Measurements from ENCODE around the gene RYR1.

RYR1 gene

GRCh38 chr19:38583985-38584305 lies 150.5 kb downstream of the RYR1 start:
- no peaks in the 10 kb centered on the region for H3K4me1 ChIP-seq (ENCODE audit: insufficient read depth, poor library complexity, severe bottlenecking)
- no peak for DNase-seq (ENCODE audit: low spot score)
- no peaks in the 10 kb centered on the region for H3K36me3 ChIP-seq (ENCODE audit: low read depth)
- no peaks in the 10 kb centered on the region for H3K27me3 ChIP-seq (ENCODE audit: insufficient read depth, poor library complexity, severe bottlenecking)
- H3K4me3 ChIP-seq (ENCODE audit: severe bottlenecking) = no peak overlapping the region
- ATAC-seq (ENCODE audit: low read depth) = no peak
- H3K9me3 ChIP-seq (ENCODE audit: severe bottlenecking) = no peaks in the 10 kb centered on the region
- no peak for TF ChIP-seq CTCF (IDR thresholded peaks at IDR 0.05; ENCODE audit: poor library complexity, severe bottlenecking)
- H3K27ac ChIP-seq (ENCODE audit: poor library complexity, severe bottlenecking) = no peak overlapping the region

- H3K36me3 ChIP-seq (ENCODE audit: low read depth) = no peaks in the 10 kb centered on the region
- no peak overlapping the region for H3K4me3 ChIP-seq (ENCODE audit: severe bottlenecking)
- no peaks in the 10 kb centered on the region for H3K27me3 ChIP-seq (ENCODE audit: insufficient read depth, poor library complexity, severe bottlenecking)
- DNase-seq (ENCODE audit: low spot score) (no peak), ATAC-seq (ENCODE audit: low read depth) (no peak)
- no peaks in the 10 kb centered on the region for H3K9me3 ChIP-seq (ENCODE audit: severe bottlenecking)
- H3K27ac ChIP-seq (ENCODE audit: poor library complexity, severe bottlenecking) = no peak overlapping the region
- no peaks in the 10 kb centered on the region for H3K4me1 ChIP-seq (ENCODE audit: insufficient read depth, poor library complexity, severe bottlenecking)
- TF ChIP-seq CTCF (IDR thresholded peaks at IDR 0.05; ENCODE audit: poor library complexity, severe bottlenecking) = no peak
These were observed 154.1 kb downstream of the RYR1 start for GRCh38 chr19:38587562-38587961.

GRCh38 chr19:38588041-38588440 lies 154.6 kb downstream of the RYR1 start:
- no peak for ATAC-seq (ENCODE audit: low read depth)
- Histone ChIP-seq H3K27ac (ENCODE audit: poor library complexity, severe bottlenecking) (no peak overlapping the region), H3K36me3 (ENCODE audit: low read depth) (no peaks in the 10 kb centered on the region), H3K4me3 (ENCODE audit: severe bottlenecking) (no peak overlapping the region), H3K27me3 (ENCODE audit: insufficient read depth, poor library complexity, severe bottlenecking) (no peaks in the 10 kb centered on the region), H3K9me3 (ENCODE audit: severe bottlenecking) (no peaks in the 10 kb centered on the region), H3K4me1 (ENCODE audit: insufficient read depth, poor library complexity, severe bottlenecking) (no peaks in the 10 kb centered on the region)
- no peak for TF ChIP-seq CTCF (IDR thresholded peaks at IDR 0.05; ENCODE audit: poor library complexity, severe bottlenecking)
- no peak for DNase-seq (ENCODE audit: low spot score)

- DNase-seq (ENCODE audit: low spot score) (no peak), ATAC-seq (ENCODE audit: low read depth) (no peak)
- H3K4me1 ChIP-seq (ENCODE audit: insufficient read depth, poor library complexity, severe bottlenecking) = no peaks in the 10 kb centered on the region
These were observed 159.4 kb downstream of the RYR1 start for GRCh38 chr19:38592940-38593339.

More at GRCh38 chr19:38592940-38593339, 159.4 kb downstream of the RYR1 start:
- Histone ChIP-seq H3K27me3 (ENCODE audit: insufficient read depth, poor library complexity, severe bottlenecking) (no peaks in the 10 kb centered on the region), H3K36me3 (ENCODE audit: low read depth) (no peaks in the 10 kb centered on the region), H3K4me3 (ENCODE audit: severe bottlenecking) (no peak overlapping the region), H3K9me3 (ENCODE audit: severe bottlenecking) (no peaks in the 10 kb centered on the region), H3K27ac (ENCODE audit: poor library complexity, severe bottlenecking) (no peak overlapping the region)
- TF ChIP-seq CTCF (IDR thresholded peaks at IDR 0.05; ENCODE audit: poor library complexity, severe bottlenecking) = no peak
